Osteoblast (primary cell): ENCODE results near the gene GSTA2. TPM values are rescaled to one million over a fixed set of nuclear protein-coding genes. Genes with fewer than 3 reads are reported as not detected.

Source experiments
- DNase-seq: peaks from one replicate; pipeline ENCODE4 v3.0.0; 2011; ENCODE audit warnings: low spot score, mixed read lengths; ENCODE audit not compliant: insufficient read length; ENCODE audit errors: missing footprints
- H2AFZ ChIP-seq: 2 replicates; pipeline ENCODE4 v1.6.0; 2011; ENCODE audit warnings: mild to moderate bottlenecking, low read length
- H3K27ac ChIP-seq: 2 replicates; pipeline ENCODE4 v1.5.1; 2011; ENCODE audit warnings: mild to moderate bottlenecking, low read depth, low read length, moderate library complexity
- H3K27me3 ChIP-seq: 2 replicates; pipeline ENCODE4 v1.6.0; 2012; ENCODE audit warnings: mild to moderate bottlenecking, control low read depth, inconsistent platforms, low read length, moderate library complexity; ENCODE audit not compliant: insufficient read depth
- H3K36me3 ChIP-seq: 2 replicates; pipeline ENCODE4 v1.5.1; 2011; ENCODE audit warnings: mild to moderate bottlenecking, low read length, control low read depth, moderate library complexity; ENCODE audit not compliant: insufficient read depth
- H3K4me1 ChIP-seq: 2 replicates; pipeline ENCODE4 v1.5.1; 2011; ENCODE audit warnings: mild to moderate bottlenecking, low read length, control low read depth, moderate library complexity; ENCODE audit not compliant: insufficient read depth
- H3K4me2 ChIP-seq: 2 replicates; pipeline ENCODE4 v1.6.0; 2011; ENCODE audit warnings: mild to moderate bottlenecking, low read length; ENCODE audit not compliant: insufficient read depth
- H3K4me3 ChIP-seq: fragments of 200-600 bp; sonication (generic); 3 replicates; pipeline ENCODE4 v1.5.1; 2012; ENCODE audit warnings: mild to moderate bottlenecking, low read length, inconsistent platforms; ENCODE audit not compliant: insufficient read depth
- H3K79me2 ChIP-seq: 2 replicates; pipeline ENCODE4 v1.6.0; 2012; ENCODE audit warnings: mild to moderate bottlenecking, low read length, control low read depth, inconsistent platforms; ENCODE audit not compliant: insufficient read depth
- H3K9me3 ChIP-seq: 2 replicates; pipeline ENCODE4 v1.5.1; 2011; ENCODE audit warnings: low read depth, low read length, control low read depth
- H4K20me1 ChIP-seq: 2 replicates; pipeline ENCODE4 v1.6.0; 2012; ENCODE audit warnings: mild to moderate bottlenecking, low read length, control low read depth; ENCODE audit not compliant: insufficient read depth
- CTCF ChIP-seq: IDR thresholded peaks from 2 replicates; pipeline ENCODE4 v1.5.1; 2011; ENCODE audit warnings: mild to moderate bottlenecking, low read depth, low read length, moderate library complexity; ENCODE audit errors: extremely low read depth
- total RNA-seq: library from RNA; depleted of rRNA; stranded (reverse); fragments of >200 nt; gene quantifications from 2 replicates; pipeline ENCODE4 v1.2.3, GENCODE V29; 2012

Gene GSTA2
- total RNA-seq, 1 donor: not detected

DNA sequence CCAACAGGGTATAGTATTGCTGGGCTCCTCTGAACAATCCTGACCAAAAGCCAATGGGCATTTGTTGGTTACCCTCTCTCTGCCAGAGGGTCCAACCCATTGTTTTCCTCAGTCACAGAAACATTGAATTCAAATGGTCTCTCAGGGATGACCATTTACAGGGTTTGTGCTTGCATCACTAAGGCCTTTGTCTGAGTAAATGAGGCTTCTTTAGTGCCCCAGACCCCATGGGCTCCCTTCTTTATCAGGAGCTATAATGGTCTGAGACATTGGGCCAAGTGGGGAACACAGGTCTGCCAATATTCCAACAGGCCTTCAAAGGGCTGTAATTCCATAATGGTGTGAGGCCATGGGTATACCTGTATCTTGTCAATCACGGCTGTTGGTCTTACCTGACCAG is 27.1 kb downstream of the GSTA2 start:
- DNase-seq: no peak
- no peaks in the 10 kb centered on the region for H3K79me2 ChIP-seq

DNA sequence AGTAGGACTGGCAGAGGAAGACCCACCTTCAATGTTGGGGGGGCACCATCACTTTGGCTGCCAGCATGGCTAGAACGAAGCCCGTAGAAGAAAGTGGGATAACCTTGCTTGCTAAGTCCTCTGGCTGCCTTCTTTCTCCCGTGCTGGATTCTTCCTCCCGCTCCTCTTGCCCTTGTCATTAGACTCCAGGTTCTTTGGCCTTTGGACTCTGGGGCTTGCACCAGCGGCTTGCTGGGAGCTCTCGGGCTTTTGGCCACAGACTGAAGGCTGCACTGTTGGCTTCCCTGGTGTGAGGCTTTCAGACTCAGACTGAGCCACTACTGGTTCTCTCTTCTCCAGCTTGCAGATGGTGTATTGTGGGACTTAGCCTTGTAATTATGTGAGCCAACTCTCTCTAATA is 28.2 kb downstream of the GSTA2 start:
- no peak for TF ChIP-seq CTCF
- Histone ChIP-seq H3K4me3 (no peak overlapping the region), H3K36me3 (no peaks in the 10 kb centered on the region), H3K27me3 (peaks cover 29% of the 10 kb centered on the region), H3K79me2 (no peaks in the 10 kb centered on the region), H3K4me2 (no peak overlapping the region), H4K20me1 (no peaks in the 10 kb centered on the region), H3K9me3 (peaks cover 1% of the 10 kb centered on the region), H2AFZ (no peak overlapping the region), H3K27ac (no peak overlapping the region), H3K4me1 (no peaks in the 10 kb centered on the region)
- no peak for DNase-seq

More for the DNA sequence above, 27.1 kb downstream of the GSTA2 start:
- Histone ChIP-seq H3K9me3 (peaks cover 5% of the 10 kb centered on the region), H3K36me3 (no peaks in the 10 kb centered on the region), H2AFZ (no peak overlapping the region), H3K4me2 (no peak overlapping the region), H3K4me1 (no peaks in the 10 kb centered on the region), H3K27ac (no peak overlapping the region), H4K20me1 (no peaks in the 10 kb centered on the region), H3K27me3 (peaks cover 35% of the 10 kb centered on the region), H3K4me3 (no peak overlapping the region)
- TF ChIP-seq CTCF: no peak

DNA sequence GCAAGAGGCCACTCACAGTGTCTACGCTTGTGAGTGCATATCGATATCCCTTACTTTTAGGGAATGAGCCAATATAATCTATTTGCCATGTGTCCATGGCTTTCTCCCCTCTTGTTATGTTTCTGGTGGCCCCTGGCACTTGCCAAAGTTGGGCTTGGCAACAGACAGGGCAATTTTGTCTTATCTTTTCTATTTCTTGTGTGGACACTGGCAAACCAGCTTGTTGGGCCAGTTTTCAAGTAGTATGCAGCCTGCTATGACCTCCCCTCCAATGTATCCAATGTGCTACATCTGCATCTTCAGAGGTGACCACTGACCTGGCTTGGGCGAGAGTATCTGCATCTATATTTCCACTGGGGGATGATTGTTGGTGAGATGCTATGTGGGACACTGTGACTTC is 29.2 kb downstream of the GSTA2 start:
- Histone ChIP-seq H3K4me1 (no peaks in the 10 kb centered on the region), H3K9me3 (no peaks in the 10 kb centered on the region), H3K27ac (no peak overlapping the region), H2AFZ (no peak overlapping the region), H3K4me3 (no peak overlapping the region), H3K79me2 (no peaks in the 10 kb centered on the region), H3K27me3 (peaks cover 20% of the 10 kb centered on the region), H4K20me1 (no peaks in the 10 kb centered on the region), H3K4me2 (no peak overlapping the region), H3K36me3 (no peaks in the 10 kb centered on the region)
- no peak for DNase-seq
- no peak for TF ChIP-seq CTCF

DNA sequence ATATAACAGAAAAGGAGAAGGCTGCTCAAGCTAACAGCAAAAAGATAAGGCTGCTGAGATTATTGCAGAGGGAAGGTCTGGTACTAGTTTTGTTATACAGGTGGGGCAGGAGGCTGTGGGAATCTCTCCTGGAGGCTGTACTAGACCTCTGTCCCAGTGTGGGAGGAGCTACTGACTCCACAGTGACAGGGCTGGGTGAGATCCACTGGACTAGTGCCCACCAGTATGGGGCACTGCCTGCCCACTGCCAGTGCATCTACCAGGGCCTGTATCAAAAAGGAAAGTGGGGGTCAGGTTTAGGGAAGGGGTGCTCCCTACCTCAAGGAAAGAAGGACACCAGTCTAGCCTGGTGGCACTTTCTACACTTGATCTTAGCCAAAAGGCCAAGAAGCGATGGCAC is 30.1 kb downstream of the GSTA2 start:
- Histone ChIP-seq H3K4me2 (no peak overlapping the region), H2AFZ (no peak overlapping the region), H3K4me1 (peaks cover 3% of the 10 kb centered on the region), H3K4me3 (no peak overlapping the region), H3K27ac (no peak overlapping the region), H3K9me3 (no peaks in the 10 kb centered on the region), H3K36me3 (no peaks in the 10 kb centered on the region), H3K79me2 (no peaks in the 10 kb centered on the region), H4K20me1 (no peaks in the 10 kb centered on the region), H3K27me3 (peaks cover 20% of the 10 kb centered on the region)
- DNase-seq: no peak
- no peak for TF ChIP-seq CTCF
